H9 (cell line): ENCODE results near the gene SLAIN1. TPM values are rescaled to one million over a fixed set of nuclear protein-coding genes. Genes with fewer than 3 reads are reported as not detected.

ENCODE experiments used
- DNase-seq: peaks from one replicate; pipeline ENCODE4 v3.0.0-alpha.2; 2017
- H2AFZ ChIP-seq: one replicate; pipeline ENCODE4 v1.6.1; 2013; ENCODE audit warnings: mild to moderate bottlenecking, low read length, control low read depth, moderate library complexity
- H2AK5ac ChIP-seq: 2 replicates; pipeline ENCODE4 v1.6.1; 2013; ENCODE audit warnings: low read length, control low read depth, mixed read lengths; ENCODE audit not compliant: insufficient read length
- H2BK120ac ChIP-seq: one replicate; pipeline ENCODE4 v1.6.1; 2013; ENCODE audit warnings: low read depth, mild to moderate bottlenecking, low read length, control low read depth, inconsistent platforms; ENCODE audit not compliant: poor library complexity, severe bottlenecking
- H2BK12ac ChIP-seq: 2 replicates; pipeline ENCODE4 v1.6.1; 2013; ENCODE audit warnings: low read length, control low read depth, mixed read lengths, low read depth; ENCODE audit not compliant: insufficient read length
- H2BK15ac ChIP-seq: 2 replicates; pipeline ENCODE4 v1.6.1; 2013; ENCODE audit warnings: low read depth, low read length, control low read depth
- H2BK20ac ChIP-seq: one replicate; pipeline ENCODE4 v1.6.1; 2013; ENCODE audit warnings: low read depth, mild to moderate bottlenecking, low read length, control low read depth, inconsistent platforms; ENCODE audit not compliant: poor library complexity, severe bottlenecking
- H2BK5ac ChIP-seq: 2 replicates; pipeline ENCODE4 v1.6.1; 2013; ENCODE audit warnings: low read length, control low read depth, mixed read lengths; ENCODE audit not compliant: insufficient read length
- H3K14ac ChIP-seq: 2 replicates; pipeline ENCODE4 v1.6.1; 2013; ENCODE audit warnings: low read length, control low read depth; ENCODE audit not compliant: insufficient read depth
- H3K18ac ChIP-seq: 2 replicates; pipeline ENCODE4 v1.6.1; 2013; ENCODE audit warnings: low read depth, mild to moderate bottlenecking, mixed read lengths, low read length, control low read depth; ENCODE audit not compliant: insufficient read length
- H3K23ac ChIP-seq: 2 replicates; pipeline ENCODE4 v1.6.1; 2013; ENCODE audit warnings: low read length, control low read depth, mixed read lengths, low read depth; ENCODE audit not compliant: insufficient read length
- H3K23me2 ChIP-seq: 2 replicates; pipeline ENCODE4 v1.6.1; 2013; ENCODE audit warnings: low read depth, mild to moderate bottlenecking, mixed read lengths, low read length, control low read depth; ENCODE audit not compliant: insufficient read length, poor library complexity, severe bottlenecking
- H3K27ac ChIP-seq: 2 replicates; pipeline ENCODE4 v1.5.1; 2013; ENCODE audit warnings: low read length, control low read depth, mixed read lengths, low read depth; ENCODE audit not compliant: insufficient read length
- H3K27me3 ChIP-seq: 2 replicates; pipeline ENCODE4 v1.6.1; 2013; ENCODE audit warnings: low read length, control low read depth, inconsistent platforms; ENCODE audit not compliant: insufficient read depth
- H3K4ac ChIP-seq: 2 replicates; pipeline ENCODE4 v1.6.1; 2013; ENCODE audit warnings: low read depth, mild to moderate bottlenecking, control low read depth, inconsistent platforms, low read length, moderate library complexity
- H3K4me1 ChIP-seq: 2 replicates; pipeline ENCODE4 v1.6.1; 2013; ENCODE audit warnings: low read length, control low read depth, inconsistent platforms; ENCODE audit not compliant: insufficient read depth
- H3K4me2 ChIP-seq: 2 replicates; pipeline ENCODE4 v1.6.1; 2013; ENCODE audit warnings: low read length, control low read depth, mixed read lengths; ENCODE audit not compliant: insufficient read length, insufficient read depth
- H3K56ac ChIP-seq: 2 replicates; pipeline ENCODE4 v1.6.1; 2013; ENCODE audit warnings: low read depth, mild to moderate bottlenecking, mixed read lengths, low read length, control low read depth; ENCODE audit not compliant: insufficient read length
- H3K79me1 ChIP-seq: 2 replicates; pipeline ENCODE4 v1.6.1; 2013; ENCODE audit warnings: low read depth, mild to moderate bottlenecking, moderate library complexity, low read length, control low read depth, inconsistent platforms; ENCODE audit not compliant: insufficient read depth, poor library complexity, severe bottlenecking
- H3K79me2 ChIP-seq: 2 replicates; pipeline ENCODE4 v1.6.1; 2013; ENCODE audit warnings: low read length, control low read depth, inconsistent platforms; ENCODE audit not compliant: insufficient read depth
- H3K9ac ChIP-seq: 2 replicates; pipeline ENCODE4 v1.6.1; 2013; ENCODE audit warnings: low read length, control low read depth, mixed read lengths; ENCODE audit not compliant: insufficient read length; ENCODE audit errors: extremely low read depth
- H3K9me3 ChIP-seq: one replicate; pipeline ENCODE4 v1.6.1; 2013; ENCODE audit warnings: low read depth, low read length, inconsistent platforms; ENCODE audit not compliant: control insufficient read depth
- H3T11ph ChIP-seq: one replicate; pipeline ENCODE4 v1.6.1; 2013; ENCODE audit warnings: mild to moderate bottlenecking, low read length, control low read depth, inconsistent platforms
- H4K20me1 ChIP-seq: one replicate; pipeline ENCODE4 v1.6.1; 2013; ENCODE audit not compliant: control insufficient read depth, insufficient read length, insufficient read depth
- H4K5ac ChIP-seq: 2 replicates; pipeline ENCODE4 v1.6.1; 2013; ENCODE audit warnings: low read depth, mild to moderate bottlenecking, mixed read lengths, low read length, control low read depth; ENCODE audit not compliant: insufficient read length
- H4K8ac ChIP-seq: replicated peaks from 2 replicates; pipeline ENCODE4 v1.6.1; 2013; ENCODE audit warnings: low read length, control low read depth, mixed read lengths, low read depth; ENCODE audit not compliant: insufficient read length
- H4K91ac ChIP-seq: 2 replicates; pipeline ENCODE4 v1.6.1; 2013; ENCODE audit warnings: low read depth, mild to moderate bottlenecking, moderate library complexity, mixed read lengths, low read length, control low read depth; ENCODE audit not compliant: insufficient read length
- H3K27ac Mint-ChIP-seq, 3 experiments: 2 replicates in 2 of 3; 3 replicates in 1 of 3; pipeline ENCODE4 v1.8.0; 2020 to 2021; ENCODE audit warnings: mixed read lengths in 3 of 3, mild to moderate bottlenecking in 1 of 3, moderate library complexity in 1 of 3
- H3K27me3 Mint-ChIP-seq: 2 replicates; pipeline ENCODE4 v1.8.0; 2021; ENCODE audit warnings: low read depth, mild to moderate bottlenecking, moderate library complexity, mixed read lengths
- H3K36me3 Mint-ChIP-seq, 3 experiments: 2 replicates in 2 of 3; 3 replicates in 1 of 3; pipeline ENCODE4 v1.8.0; 2020 to 2021; ENCODE audit warnings: low read depth in 3 of 3, mixed read lengths in 3 of 3; ENCODE audit not compliant: insufficient read depth in 1 of 3
- H3K4me1 Mint-ChIP-seq, 2 experiments: 2 replicates each; pipeline ENCODE4 v1.8.0; 2020; ENCODE audit warnings: mixed read lengths in 2 of 2
- H3K4me3 Mint-ChIP-seq, 2 experiments: 2 replicates in 1 of 2; 3 replicates in 1 of 2; pipeline ENCODE4 v1.8.0; 2020 to 2021; ENCODE audit warnings: mild to moderate bottlenecking in 2 of 2, mixed read lengths in 2 of 2, moderate library complexity in 1 of 2
- H3K9me3 Mint-ChIP-seq, 2 experiments: 2 replicates in 1 of 2; 3 replicates in 1 of 2; pipeline ENCODE4 v1.8.0; 2020; ENCODE audit warnings: mild to moderate bottlenecking in 2 of 2, mixed read lengths in 2 of 2, moderate library complexity in 1 of 2
- WGBS: extraction: QIAGEN DNeasy Blood & Tissue Kit; methylation state at CpG from one replicate; pipeline ENCODE4 v1.1.7; 2013; ENCODE audit warnings: missing lambda C conversion rate, low lambda C conversion rate, mixed read lengths; ENCODE audit not compliant: insufficient read length; ENCODE audit errors: extremely low coverage; 5-methylcytosine and 5-hydroxymethylcytosine counted together
- total RNA-seq: library from RNA; stranded (reverse); gene quantifications from 2 replicates; pipeline ENCODE4 v1.2.1, GENCODE V29; 2021
- TF ChIP-seq, protein P1 (sequence below): fragments of 200-600 bp; sonication (generic); conservative IDR thresholded peaks from 3 replicates; pipeline ENCODE4 v1.8.0; 2021; ENCODE audit warnings: antibody characterized with exemption, mild to moderate bottlenecking

SLAIN1 gene
- total RNA-seq, 1 experiment from 2014 or later = 23.2 TPM

DNA sequence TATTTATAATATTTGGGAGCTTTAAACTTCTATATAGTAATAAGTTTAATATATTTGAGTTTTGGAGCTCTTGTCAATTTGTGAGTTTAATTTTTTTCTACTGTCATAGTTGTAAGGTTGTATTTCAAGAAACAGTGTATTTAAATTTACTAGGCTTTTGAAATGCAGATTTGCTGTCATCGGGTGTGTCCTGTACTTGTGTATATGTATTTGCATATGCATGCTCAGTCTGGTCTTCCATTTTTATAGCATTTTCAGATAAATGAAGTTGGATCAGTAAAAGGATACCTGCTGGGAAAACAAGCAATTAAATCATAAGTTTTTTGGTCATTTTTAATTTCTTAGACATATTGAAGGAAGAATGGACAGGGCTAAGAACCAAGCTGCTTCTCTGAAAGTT is 33.1 kb downstream of the SLAIN1 start:
- H2AFZ ChIP-seq = no peak overlapping the region
- no peaks in the 10 kb centered on the region for H4K20me1 ChIP-seq
- no peaks in the 10 kb centered on the region for H3K9me3 ChIP-seq
- H3K14ac ChIP-seq = no peak overlapping the region
- H3T11ph ChIP-seq = no peak overlapping the region
- no peak overlapping the region for H2BK120ac ChIP-seq
- no peak overlapping the region for H2AK5ac ChIP-seq
- WGBS = no CpG with 5 or more reads among the region's 1 CpG
- no peaks in the 10 kb centered on the region; the same call in 1 of the 2 replicates for H3K79me2 ChIP-seq
- H3K4me3 Mint-ChIP-seq = no peak overlapping the region
- no peak overlapping the region for H3K18ac ChIP-seq
- H3K27ac Mint-ChIP-seq = no peak overlapping the region
- H3K27me3 Mint-ChIP-seq = no peaks in the 10 kb centered on the region
- no peak overlapping the region for H4K5ac ChIP-seq
- no peak overlapping the region for H2BK5ac ChIP-seq
- H3K4me1 ChIP-seq = peaks cover 6% of the 10 kb centered on the region; the same call in 1 of the 2 replicates
- H3K79me1 ChIP-seq = no peaks in the 10 kb centered on the region
- DNase-seq = no peak
- H3K27me3 ChIP-seq = no peaks in the 10 kb centered on the region
- no peak overlapping the region for H2BK15ac ChIP-seq
- H4K91ac ChIP-seq = no peak overlapping the region
- H4K8ac ChIP-seq = no peak overlapping the region
- H3K23ac ChIP-seq = no peak overlapping the region
- H3K9ac ChIP-seq = no peak overlapping the region
- H3K56ac ChIP-seq = no peak overlapping the region
- H3K36me3 Mint-ChIP-seq = peaks cover 0 to 3% (median 2%) of the 10 kb centered on the region in 3 experiments; a peak in 5 of 7 replicates
- H3K9me3 Mint-ChIP-seq = no peaks in the 10 kb centered on the region
- TF ChIP-seq, protein P1, sequence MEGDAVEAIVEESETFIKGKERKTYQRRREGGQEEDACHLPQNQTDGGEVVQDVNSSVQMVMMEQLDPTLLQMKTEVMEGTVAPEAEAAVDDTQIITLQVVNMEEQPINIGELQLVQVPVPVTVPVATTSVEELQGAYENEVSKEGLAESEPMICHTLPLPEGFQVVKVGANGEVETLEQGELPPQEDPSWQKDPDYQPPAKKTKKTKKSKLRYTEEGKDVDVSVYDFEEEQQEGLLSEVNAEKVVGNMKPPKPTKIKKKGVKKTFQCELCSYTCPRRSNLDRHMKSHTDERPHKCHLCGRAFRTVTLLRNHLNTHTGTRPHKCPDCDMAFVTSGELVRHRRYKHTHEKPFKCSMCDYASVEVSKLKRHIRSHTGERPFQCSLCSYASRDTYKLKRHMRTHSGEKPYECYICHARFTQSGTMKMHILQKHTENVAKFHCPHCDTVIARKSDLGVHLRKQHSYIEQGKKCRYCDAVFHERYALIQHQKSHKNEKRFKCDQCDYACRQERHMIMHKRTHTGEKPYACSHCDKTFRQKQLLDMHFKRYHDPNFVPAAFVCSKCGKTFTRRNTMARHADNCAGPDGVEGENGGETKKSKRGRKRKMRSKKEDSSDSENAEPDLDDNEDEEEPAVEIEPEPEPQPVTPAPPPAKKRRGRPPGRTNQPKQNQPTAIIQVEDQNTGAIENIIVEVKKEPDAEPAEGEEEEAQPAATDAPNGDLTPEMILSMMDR = no peak
- peaks cover 23 to 25% of the 10 kb centered on the region in 2 experiments for H3K4me1 Mint-ChIP-seq
- no peak overlapping the region for H3K27ac ChIP-seq
- no peaks in the 10 kb centered on the region for H3K23me2 ChIP-seq
- H2BK20ac ChIP-seq = no peak overlapping the region
- H2BK12ac ChIP-seq = no peak overlapping the region
- H3K4me2 ChIP-seq = no peak overlapping the region
- H3K4ac ChIP-seq = no peak overlapping the region
